M059J (cell line): ENCODE measurements around the gene IL17RA. TPM values are rescaled to one million over a fixed set of nuclear protein-coding genes. Genes with fewer than 3 reads are reported as not detected.
A peak's percentile ranks its signal among the peaks of the same experiment; 100 is the strongest.

Experiments used
- DNase-seq: peaks from one replicate; pipeline ENCODE4 v3.0.0-alpha.2; 2012; ENCODE audit warnings: low read depth
- total RNA-seq: library from RNA; depleted of rRNA; stranded (reverse); fragments of >200 nt; shearing (Covaris generic); gene quantifications from 2 replicates; pipeline ENCODE4 v1.2.3, GENCODE V29; 2014; rRNA removed

IL17RA gene
- total RNA-seq, 1 experiment from 2014 or later = 13.4 TPM

DNA sequence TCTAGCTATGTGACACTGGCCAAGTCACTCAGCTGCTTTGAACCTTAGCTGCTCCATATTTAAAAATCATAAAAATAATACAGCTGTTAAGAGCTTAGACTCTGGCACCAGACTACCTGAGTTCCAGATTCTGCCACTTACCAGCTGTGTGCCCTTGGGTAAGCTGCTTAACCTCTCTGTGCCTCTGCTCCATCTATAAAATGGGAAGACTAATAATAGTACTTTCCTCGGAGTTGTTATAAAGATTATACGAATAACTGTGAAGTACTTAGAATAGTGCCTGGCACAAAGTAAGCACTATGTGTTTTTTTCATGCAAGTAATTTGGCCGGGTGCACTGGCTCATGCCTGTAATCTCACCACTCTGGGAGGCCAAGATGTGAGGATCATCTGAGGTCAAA, 72.9 kb downstream of the IL17RA start:
- no peak for DNase-seq

DNA sequence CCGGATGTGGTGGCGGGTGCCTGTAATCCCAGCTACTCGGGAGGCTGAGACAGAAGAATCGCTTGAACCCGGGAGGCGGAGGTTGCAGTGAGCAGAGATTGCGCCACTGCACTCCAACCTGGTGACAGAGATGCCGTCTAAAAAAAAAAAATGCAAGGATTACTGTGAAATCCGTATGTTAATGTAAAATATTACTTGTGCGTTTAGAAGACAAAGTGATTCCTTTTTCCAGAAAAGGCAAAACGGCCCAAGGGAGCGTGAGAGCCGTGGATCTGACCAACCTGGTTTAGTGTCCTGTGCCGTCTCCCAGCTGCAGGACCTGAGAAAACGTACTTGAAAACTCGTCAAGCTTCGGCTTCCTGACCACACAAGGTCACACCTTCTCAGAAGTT, 73.4 kb downstream of the IL17RA start:
- no peak for DNase-seq

DNA sequence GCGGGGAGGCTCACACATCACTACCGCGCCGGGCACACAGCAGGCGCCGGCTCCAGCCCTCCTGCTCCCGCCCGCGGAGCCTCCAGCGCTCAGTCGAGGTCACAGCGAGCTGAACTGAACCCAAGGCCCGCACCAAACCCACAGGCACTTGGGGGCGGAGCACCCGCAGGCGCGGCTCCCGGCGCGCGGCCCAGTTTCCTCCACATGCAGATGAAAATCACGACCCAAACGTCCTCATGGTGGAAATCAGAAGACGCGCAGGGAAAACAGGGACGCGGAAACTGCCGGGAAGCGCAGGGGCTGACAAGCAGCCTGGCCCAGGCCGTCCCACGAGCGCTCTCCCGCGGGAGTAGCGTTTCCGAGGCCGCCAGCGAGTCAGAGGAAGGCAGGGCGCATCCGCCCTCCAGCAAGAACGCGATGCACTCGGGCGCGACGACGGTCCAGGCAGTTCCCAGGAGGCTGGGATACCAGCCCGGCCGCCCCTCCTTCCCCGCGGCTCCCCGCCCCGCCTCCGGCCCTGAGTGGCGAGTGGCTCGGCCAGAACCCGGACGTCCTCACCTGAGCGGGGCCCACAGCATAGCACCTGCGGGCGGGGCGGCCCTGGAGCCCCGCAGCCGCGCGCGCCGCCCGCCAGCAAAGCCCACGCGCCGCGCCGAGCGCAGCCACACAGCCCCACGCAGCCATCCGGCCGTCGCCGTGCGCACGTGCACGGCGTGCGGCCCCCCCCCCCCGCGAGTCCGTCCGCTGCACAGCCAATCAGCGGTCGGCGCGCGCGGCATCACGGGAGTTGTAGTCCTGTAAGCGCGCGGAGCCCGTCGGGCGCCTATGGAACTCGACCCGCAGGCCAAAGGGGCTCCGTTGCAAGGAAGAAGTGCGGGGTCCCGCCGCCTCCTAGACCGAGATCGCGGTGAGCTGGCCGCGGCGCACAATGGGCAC, 74.0 kb downstream of the IL17RA start, which contains the start of gene HDHD5:
Gene HDHD5, minus strand, starts transcription at position 710 of the 936 bp plus-strand sequence. Its CDS starts 26 bp downstream, at position 684.
- peak; percentile 82 for DNase-seq

GRCh38 chr22:17159504-17159951, 74.7 kb downstream of the IL17RA start:
- peak; percentile 49 for DNase-seq

- DNase-seq = peak; percentile 61
These were observed 77.2 kb downstream of the IL17RA start for GRCh38 chr22:17161991-17162390.

GRCh38 chr22:17162731-17163130, 77.9 kb downstream of the IL17RA start:
- no peak for DNase-seq

GRCh38 chr22:17164392-17165024, 79.7 kb downstream of the IL17RA start:
- no peak for DNase-seq

Other genes with a start within 250 kb of the IL17RA start
- gene GAB4, start 76.8 kb upstream of the IL17RA start, total RNA-seq = not detected in 2 replicates
- gene TMEM121B, start 36.4 kb downstream of the IL17RA start, total RNA-seq = 0.07 TPM in 1 of 2 replicates, not detected in the other
- gene HDHD5, start 74.3 kb downstream of the IL17RA start, total RNA-seq = 30.8 and 32.1 TPM in 2 replicates
- 9.6 and 15.4 TPM in 2 replicates for gene ADA2, start 134.4 kb downstream of the IL17RA start, total RNA-seq